Neural progenitor cell (in vitro differentiated cells): ENCODE data around the gene TAS1R1. TPM values are rescaled to one million over a fixed set of nuclear protein-coding genes. Genes with fewer than 3 reads are reported as not detected.
A peak's percentile ranks its signal among the peaks of the same experiment; 100 is the strongest.

Experiments used
- DNase-seq: peaks from one replicate; pipeline ENCODE4 v3.0.0-alpha.2; 2016; ENCODE audit warnings: low spot score
- H2AFZ ChIP-seq: fragments of 200-600 bp; sonication (generic); replicated peaks from 2 replicates; pipeline ENCODE4 v1.6.1; 2016; ENCODE audit warnings: antibody characterized with exemption
- H3F3A ChIP-seq: fragments of 200-600 bp; sonication (generic); 2 replicates; pipeline ENCODE4 v1.6.1; 2016; ENCODE audit warnings: antibody characterized with exemption, low read depth
- H3K27ac ChIP-seq: fragments of 200-600 bp; sonication (generic); 2 replicates; pipeline ENCODE4 v1.5.1; 2016; ENCODE audit warnings: mild to moderate bottlenecking
- H3K27me3 ChIP-seq: fragments of 200-600 bp; sonication (generic); 2 replicates; pipeline ENCODE4 v1.6.1; 2016; ENCODE audit warnings: mild to moderate bottlenecking, moderate library complexity
- H3K36me3 ChIP-seq: fragments of 200-600 bp; sonication (generic); 2 replicates; pipeline ENCODE4 v1.5.1; 2016
- H3K4me1 ChIP-seq: fragments of 200-600 bp; sonication (generic); 2 replicates; pipeline ENCODE4 v1.6.1; 2016; ENCODE audit warnings: mixed run types
- H3K4me2 ChIP-seq: fragments of 200-600 bp; sonication (generic); 2 replicates; pipeline ENCODE4 v1.6.1; 2016
- H3K4me3 ChIP-seq: fragments of 200-600 bp; sonication (generic); 2 replicates; pipeline ENCODE4 v1.5.1; 2016
- H3K79me2 ChIP-seq: fragments of 200-600 bp; sonication (generic); 2 replicates; pipeline ENCODE4 v1.6.1; 2016; ENCODE audit warnings: low read depth
- H3K9ac ChIP-seq: fragments of 200-600 bp; sonication (generic); 2 replicates; pipeline ENCODE4 v1.6.1; 2016
- H3K9me3 ChIP-seq: fragments of 200-600 bp; sonication (generic); 2 replicates; pipeline ENCODE4 v1.5.1; 2016; ENCODE audit warnings: low read depth
- H4K20me1 ChIP-seq: fragments of 200-600 bp; sonication (generic); 2 replicates; pipeline ENCODE4 v1.6.1; 2016; ENCODE audit warnings: low read depth
- H3K27ac Mint-ChIP-seq: 3 replicates; pipeline ENCODE4 v1.8.0; 2021; ENCODE audit warnings: mixed read lengths
- H3K27me3 Mint-ChIP-seq: 2 replicates; pipeline ENCODE4 v1.8.0; 2022; ENCODE audit warnings: low read depth, mild to moderate bottlenecking, inconsistent platforms, moderate library complexity, mixed read lengths; ENCODE audit not compliant: insufficient read depth
- H3K36me3 Mint-ChIP-seq: 3 replicates; pipeline ENCODE4 v1.8.0; 2021; ENCODE audit warnings: mixed read lengths
- H3K4me1 Mint-ChIP-seq: 3 replicates; pipeline ENCODE4 v1.8.0; 2021; ENCODE audit warnings: mixed read lengths
- H3K4me3 Mint-ChIP-seq: 3 replicates; pipeline ENCODE4 v1.8.0; 2021; ENCODE audit warnings: mild to moderate bottlenecking, moderate library complexity, mixed read lengths
- H3K9me3 Mint-ChIP-seq: 3 replicates; pipeline ENCODE4 v1.8.0; 2020; ENCODE audit warnings: mixed read lengths
- EZH2 ChIP-seq: fragments of 200-600 bp; sonication (generic); IDR thresholded peaks from 2 replicates; pipeline ENCODE4 v1.6.1; 2017; ENCODE audit warnings: antibody characterized with exemption, mild to moderate bottlenecking, moderate library complexity
- EZH2phosphoT487 ChIP-seq: fragments of 200-600 bp; sonication (generic); IDR thresholded peaks from 2 replicates; pipeline ENCODE4 v1.6.1; 2017; ENCODE audit warnings: antibody characterized with exemption
- total RNA-seq: library from RNA; depleted of rRNA; stranded (reverse); fragments of >200 nt; gene quantifications from 2 replicates; pipeline ENCODE4 v1.2.3, GENCODE V29; 2015; ENCODE audit warnings: low replicate concordance
- TF ChIP-seq, protein P1 (sequence below): fragments of 200-600 bp; sonication (generic); IDR thresholded peaks from 2 replicates; pipeline ENCODE4 v1.5.1; 2017; ENCODE audit warnings: antibody characterized with exemption, mild to moderate bottlenecking

Gene TAS1R1
- total RNA-seq, 1 donor from 2014 or later = not detected

DNA sequence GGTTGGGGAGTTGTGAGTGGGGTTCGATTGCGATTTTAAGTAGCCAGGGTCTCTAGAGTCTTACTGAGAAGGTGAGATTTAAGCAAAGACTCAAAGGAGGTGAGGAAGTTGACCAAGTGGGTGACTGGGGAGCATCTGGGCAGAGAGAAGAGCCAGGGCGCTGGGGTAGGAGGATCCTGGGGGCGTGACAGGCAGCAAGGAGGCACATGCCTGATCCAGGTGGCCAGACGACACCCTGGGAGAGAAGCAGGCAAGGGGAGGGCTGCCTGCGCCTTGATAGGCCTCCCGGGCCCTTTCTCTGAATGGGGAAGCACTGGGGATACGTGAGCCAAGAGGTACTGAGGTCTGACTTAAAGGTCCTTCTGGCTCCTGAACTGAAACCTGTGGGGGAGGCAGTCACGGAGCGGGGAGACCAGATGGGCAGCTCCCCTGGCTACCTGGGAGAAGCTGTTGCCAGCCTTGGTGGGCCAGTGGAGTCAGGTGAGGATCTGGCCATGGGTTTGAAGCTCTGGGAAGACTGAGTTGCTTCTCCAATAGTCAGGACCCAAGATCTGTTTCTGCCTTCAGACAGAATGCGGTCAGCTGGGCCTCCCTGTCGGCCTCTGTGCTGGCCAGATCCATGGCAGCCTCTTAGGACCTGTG, 30.1 kb downstream of the TAS1R1 start:
- H3K9me3 ChIP-seq = no peaks in the 10 kb centered on the region
- Mint-ChIP-seq H3K4me1 (peaks cover 14% of the 10 kb centered on the region), H3K27ac (peak overlapping the region; percentile 27)

DNA sequence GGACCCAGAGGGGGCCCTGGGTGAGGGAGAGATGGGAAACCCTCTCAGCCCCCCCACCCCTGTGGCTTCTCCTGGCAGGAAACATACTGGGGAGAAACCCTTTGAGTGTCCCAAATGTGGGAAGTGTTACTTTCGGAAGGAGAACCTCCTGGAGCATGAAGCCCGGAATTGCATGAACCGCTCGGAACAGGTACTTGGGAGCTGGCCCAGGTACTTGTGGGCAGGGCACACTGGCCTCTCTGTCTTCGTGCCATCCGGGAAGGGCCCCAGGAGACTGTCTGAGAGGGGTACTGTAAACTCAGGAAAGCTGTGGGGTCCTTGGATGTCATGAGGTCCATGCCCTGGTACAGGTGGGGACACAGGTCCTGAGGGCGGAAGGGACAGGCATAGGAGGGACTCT, 30.7 kb downstream of the TAS1R1 start:
- Histone ChIP-seq H2AFZ (no peak overlapping the region), H3K4me1 (peaks cover 3% of the 10 kb centered on the region), H3K79me2 (peaks cover 16% of the 10 kb centered on the region), H3F3A (peaks cover 2% of the 10 kb centered on the region), H3K4me3 (no peak overlapping the region), H3K36me3 (no peaks in the 10 kb centered on the region), H3K9ac (no peak overlapping the region), H3K27ac (no peak overlapping the region), H3K9me3 (no peaks in the 10 kb centered on the region), H3K27me3 (no peaks in the 10 kb centered on the region), H4K20me1 (peaks cover 8% of the 10 kb centered on the region), H3K4me2 (no peak overlapping the region)
- H3K27ac Mint-ChIP-seq = no peak overlapping the region
- no peak overlapping the region for H3K4me3 Mint-ChIP-seq
- H3K4me1 Mint-ChIP-seq = peaks cover 9% of the 10 kb centered on the region
- no peaks in the 10 kb centered on the region for H3K9me3 Mint-ChIP-seq
- TF ChIP-seq EZH2phosphoT487 = no peak
- no peak for DNase-seq
- H3K27me3 Mint-ChIP-seq = peaks cover 4% of the 10 kb centered on the region
- peaks cover 4% of the 10 kb centered on the region for H3K36me3 Mint-ChIP-seq

More for the DNA sequence above, 30.1 kb downstream of the TAS1R1 start:
- H3K36me3 ChIP-seq = no peaks in the 10 kb centered on the region
- H4K20me1 ChIP-seq = peaks cover 14% of the 10 kb centered on the region
- no peak overlapping the region for H2AFZ ChIP-seq
- H3K4me2 ChIP-seq = no peak overlapping the region
- TF ChIP-seq, protein P1, sequence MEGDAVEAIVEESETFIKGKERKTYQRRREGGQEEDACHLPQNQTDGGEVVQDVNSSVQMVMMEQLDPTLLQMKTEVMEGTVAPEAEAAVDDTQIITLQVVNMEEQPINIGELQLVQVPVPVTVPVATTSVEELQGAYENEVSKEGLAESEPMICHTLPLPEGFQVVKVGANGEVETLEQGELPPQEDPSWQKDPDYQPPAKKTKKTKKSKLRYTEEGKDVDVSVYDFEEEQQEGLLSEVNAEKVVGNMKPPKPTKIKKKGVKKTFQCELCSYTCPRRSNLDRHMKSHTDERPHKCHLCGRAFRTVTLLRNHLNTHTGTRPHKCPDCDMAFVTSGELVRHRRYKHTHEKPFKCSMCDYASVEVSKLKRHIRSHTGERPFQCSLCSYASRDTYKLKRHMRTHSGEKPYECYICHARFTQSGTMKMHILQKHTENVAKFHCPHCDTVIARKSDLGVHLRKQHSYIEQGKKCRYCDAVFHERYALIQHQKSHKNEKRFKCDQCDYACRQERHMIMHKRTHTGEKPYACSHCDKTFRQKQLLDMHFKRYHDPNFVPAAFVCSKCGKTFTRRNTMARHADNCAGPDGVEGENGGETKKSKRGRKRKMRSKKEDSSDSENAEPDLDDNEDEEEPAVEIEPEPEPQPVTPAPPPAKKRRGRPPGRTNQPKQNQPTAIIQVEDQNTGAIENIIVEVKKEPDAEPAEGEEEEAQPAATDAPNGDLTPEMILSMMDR = no peak
- TF ChIP-seq EZH2 = no peak
- no peak for TF ChIP-seq EZH2phosphoT487
- no peak overlapping the region for H3K9ac ChIP-seq
- H3K27me3 ChIP-seq = no peaks in the 10 kb centered on the region
- Mint-ChIP-seq H3K27me3 (peaks cover 2% of the 10 kb centered on the region), H3K36me3 (peaks cover 4% of the 10 kb centered on the region), H3K9me3 (no peaks in the 10 kb centered on the region), H3K4me3 (peak overlapping the region; percentile 44)
- peaks cover 8% of the 10 kb centered on the region for H3K4me1 ChIP-seq
- no peak overlapping the region for H3K4me3 ChIP-seq
- peaks cover 5% of the 10 kb centered on the region for H3F3A ChIP-seq
- no peak for DNase-seq
- peaks cover 23% of the 10 kb centered on the region for H3K79me2 ChIP-seq
- no peak overlapping the region for H3K27ac ChIP-seq

DNA sequence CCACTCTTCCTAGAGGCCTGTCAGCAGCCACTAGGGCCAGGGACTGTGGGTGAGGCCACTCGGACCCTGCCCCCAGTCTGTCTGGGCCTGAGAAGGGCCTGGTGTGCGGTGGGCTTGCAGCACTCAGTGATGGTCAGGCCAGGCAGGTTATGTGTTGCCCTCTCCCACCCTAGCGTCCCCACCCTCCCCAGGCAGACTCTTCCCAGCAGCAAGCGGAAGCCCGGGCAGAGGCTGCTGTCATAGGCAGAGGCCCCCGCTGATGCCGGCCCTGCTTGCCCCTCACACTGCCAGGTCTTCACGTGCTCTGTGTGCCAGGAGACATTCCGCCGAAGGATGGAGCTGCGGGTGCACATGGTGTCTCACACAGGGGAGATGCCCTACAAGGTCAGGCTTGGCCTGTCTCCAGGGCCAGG, 31.3 kb downstream of the TAS1R1 start:
- no peak overlapping the region for H3K4me3 ChIP-seq
- no peak overlapping the region for H3K9ac ChIP-seq
- H3K36me3 Mint-ChIP-seq = peaks cover 4% of the 10 kb centered on the region
- no peak overlapping the region for H3K4me2 ChIP-seq
- H3K36me3 ChIP-seq = no peaks in the 10 kb centered on the region
- no peaks in the 10 kb centered on the region for H3K4me1 ChIP-seq
- H3K9me3 ChIP-seq = no peaks in the 10 kb centered on the region
- H3K4me3 Mint-ChIP-seq = no peak overlapping the region
- no peaks in the 10 kb centered on the region for H3K27me3 ChIP-seq
- H3K79me2 ChIP-seq = peaks cover 11% of the 10 kb centered on the region
- TF ChIP-seq EZH2 = no peak
- H3K27ac Mint-ChIP-seq = no peak overlapping the region
- peaks cover 4% of the 10 kb centered on the region for H4K20me1 ChIP-seq
- H3K27ac ChIP-seq = no peak overlapping the region
- H2AFZ ChIP-seq = no peak overlapping the region
- H3K9me3 Mint-ChIP-seq = no peaks in the 10 kb centered on the region
- H3F3A ChIP-seq = peaks cover 2% of the 10 kb centered on the region
- H3K4me1 Mint-ChIP-seq = peaks cover 5% of the 10 kb centered on the region
- H3K27me3 Mint-ChIP-seq = peaks cover 4% of the 10 kb centered on the region
- DNase-seq = no peak

DNA sequence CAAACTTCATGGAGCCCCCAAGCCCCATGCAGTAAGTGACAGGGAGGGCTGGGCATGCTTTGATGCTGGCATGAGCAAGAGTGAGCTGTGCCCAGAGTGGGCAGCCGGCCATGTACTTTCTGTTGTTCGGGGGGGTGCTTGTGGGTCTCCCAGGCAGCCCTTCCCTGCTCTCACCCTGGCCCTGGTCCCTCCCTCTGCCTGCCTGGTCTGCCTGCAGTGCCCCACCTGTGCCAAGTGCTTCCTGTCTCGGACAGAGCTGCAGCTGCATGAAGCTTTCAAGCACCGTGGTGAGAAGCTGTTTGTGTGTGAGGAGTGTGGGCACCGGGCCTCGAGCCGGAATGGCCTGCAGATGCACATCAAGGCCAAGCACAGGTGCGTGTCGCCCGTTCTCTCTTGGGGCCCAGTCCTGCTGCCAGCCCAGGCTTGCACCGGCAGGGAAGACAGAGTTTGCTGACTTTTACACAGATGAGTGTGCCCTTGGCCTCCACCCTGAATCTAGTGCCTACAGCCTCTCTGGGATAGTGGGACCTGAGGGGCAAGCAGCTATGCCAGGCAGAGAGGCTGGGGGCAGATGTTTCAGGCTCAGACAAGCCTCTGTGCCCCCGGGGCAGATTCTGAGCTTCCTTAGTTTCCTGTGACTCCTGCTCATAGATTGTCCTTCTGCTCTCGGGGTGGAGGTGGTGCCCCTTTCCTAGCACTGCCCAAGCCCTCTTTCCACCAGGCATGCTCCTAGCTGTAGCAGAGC, 32.3 kb downstream of the TAS1R1 start:
- H3K79me2 ChIP-seq = peaks cover under 1% of the 10 kb centered on the region
- peaks cover 4% of the 10 kb centered on the region for H3K27me3 Mint-ChIP-seq
- TF ChIP-seq, protein P1 = no peak
- no peak for TF ChIP-seq EZH2
- TF ChIP-seq EZH2phosphoT487 = no peak
- H3K4me2 ChIP-seq = no peak overlapping the region
- H3K4me3 Mint-ChIP-seq = no peak overlapping the region
- no peak overlapping the region for H2AFZ ChIP-seq
- H3K27ac ChIP-seq = no peak overlapping the region
- H3K27me3 ChIP-seq = no peaks in the 10 kb centered on the region
- H3K9me3 Mint-ChIP-seq = no peaks in the 10 kb centered on the region
- no peaks in the 10 kb centered on the region for H3K36me3 ChIP-seq
- H3K4me1 Mint-ChIP-seq = no peaks in the 10 kb centered on the region
- DNase-seq = no peak
- no peak overlapping the region for H3K9ac ChIP-seq
- no peak overlapping the region for H3K27ac Mint-ChIP-seq
- H4K20me1 ChIP-seq = peaks cover 10% of the 10 kb centered on the region
- peaks cover 2% of the 10 kb centered on the region for H3F3A ChIP-seq
- no peak overlapping the region for H3K4me3 ChIP-seq
- peaks cover 4% of the 10 kb centered on the region for H3K36me3 Mint-ChIP-seq
- H3K4me1 ChIP-seq = no peaks in the 10 kb centered on the region
- H3K9me3 ChIP-seq = no peaks in the 10 kb centered on the region
